A673 (cell line): ENCODE measurements around the gene CCDC97. TPM values are rescaled to one million over a fixed set of nuclear protein-coding genes. Genes with fewer than 3 reads are reported as not detected.

Experiments
- BruUV-seq: library from RNA; stranded (reverse); fragments of 400-500 nt; replicated peaks from 2 replicates; lab custom pipeline; 2021; lab: Mats Ljungman, UMichigan
- CTCF ChIA-PET: fragments of 300-600 bp; sonication (Branson Sonifier 250); formaldehyde crosslinking; loops from one replicate; lab custom pipeline; 2022; ENCODE audit warnings: antibody characterized with exemption; lab: Charles Lee
- POLR2A ChIA-PET: fragments of 300-600 bp; sonication (Branson Sonifier 250); formaldehyde crosslinking; loops from one replicate; lab custom pipeline; 2022; ENCODE audit warnings: antibody characterized with exemption; ENCODE audit not compliant: low non-redundant PET; lab: Charles Lee
- DNase-seq: peaks from one replicate; pipeline ENCODE4 v3.0.0-alpha.2; 2015; ENCODE audit warnings: low spot score
- H3K27ac ChIP-seq: fragments of 200-600 bp; sonication (generic); 2 replicates; pipeline ENCODE4 v1.5.1; 2016; ENCODE audit warnings: mixed run types, low read depth, mild to moderate bottlenecking, mixed read lengths, antibody characterized with exemption, low read length; ENCODE audit not compliant: poor library complexity, severe bottlenecking
- H3K27me3 ChIP-seq: fragments of 200-600 bp; sonication (generic); replicated peaks from 2 replicates; pipeline ENCODE4 v1.6.1; 2017; ENCODE audit warnings: mixed run types, low read depth, mild to moderate bottlenecking, mixed read lengths, antibody characterized with exemption, low read length; ENCODE audit not compliant: insufficient read depth, poor library complexity
- H3K36me3 ChIP-seq: fragments of 200-600 bp; sonication (generic); 2 replicates; pipeline ENCODE4 v1.6.1; 2016; ENCODE audit warnings: mixed run types, mild to moderate bottlenecking, mixed read lengths, antibody characterized with exemption, low read length; ENCODE audit not compliant: insufficient read depth, poor library complexity, severe bottlenecking
- H3K4me1 ChIP-seq: fragments of 200-600 bp; sonication (generic); 2 replicates; pipeline ENCODE4 v1.6.1; 2017; ENCODE audit warnings: mixed run types, mild to moderate bottlenecking, mixed read lengths, antibody characterized with exemption, low read length; ENCODE audit not compliant: insufficient read depth, poor library complexity, severe bottlenecking
- H3K4me3 ChIP-seq: fragments of 200-600 bp; sonication (generic); 2 replicates; pipeline ENCODE4 v1.5.1; 2016; ENCODE audit warnings: low read depth, mixed run types, mild to moderate bottlenecking, mixed read lengths, low read length; ENCODE audit not compliant: poor library complexity, severe bottlenecking
- H3K9me3 ChIP-seq: fragments of 200-600 bp; sonication (generic); 2 replicates; pipeline ENCODE4 v1.6.1; 2016; ENCODE audit warnings: mixed run types, low read depth, mild to moderate bottlenecking, mixed read lengths, antibody characterized with exemption, low read length; ENCODE audit not compliant: poor library complexity, severe bottlenecking
- CTCF ChIP-seq: fragments of 300-800, 200-600 bp; sonication (generic); conservative IDR thresholded peaks from 2 replicates; pipeline ENCODE4 v1.5.1; 2017; ENCODE audit warnings: low read depth, mild to moderate bottlenecking, antibody characterized with exemption, low read length, moderate library complexity, mixed read lengths
- EZH2 ChIP-seq: fragments of 200-600 bp; sonication (generic); IDR thresholded peaks from 2 replicates; pipeline ENCODE4 v1.6.1; 2017; ENCODE audit warnings: borderline replicate concordance, low read depth, mild to moderate bottlenecking, mixed read lengths, antibody characterized with exemption, low read length; ENCODE audit not compliant: poor library complexity, severe bottlenecking
- intact Hi-C: fragments of 100-400 bp; cut with micrococcal nuclease; formaldehyde crosslinking; loops from one replicate; pipeline ENCODE4 v1.10.0; 2022; ENCODE audit not compliant: unreplicated experiment
- total RNA-seq: library from RNA; stranded (reverse); gene quantifications from 2 replicates; pipeline ENCODE4 v1.2.3, GENCODE V29; 2021

CCDC97 gene
- total RNA-seq, 1 experiment from 2014 or later = 40.8 TPM

GRCh38 chr19:41351339-41352245 is 41.6 kb downstream of the CCDC97 start:
- peaks cover 11% of the 10 kb centered on the region for H3K4me1 ChIP-seq
- no TSS peak for BruUV-seq
- H3K27ac ChIP-seq = no peak overlapping the region
- no peaks in the 10 kb centered on the region for H3K27me3 ChIP-seq
- ChIA-PET CTCF (interaction anchor here (0.5 to 0.7 kb wide), 2 partner anchors 212 to 485 kb away, joined by 3 read pairs; no protein-coding TSS in a partner anchor), POLR2A (no interaction called here)
- intact Hi-C loops = no loop called here
- no peak for TF ChIP-seq CTCF
- peak overlapping the region; percentile 98 for H3K4me3 ChIP-seq
- peaks cover 8% of the 10 kb centered on the region for H3K36me3 ChIP-seq
- H3K9me3 ChIP-seq = no peaks in the 10 kb centered on the region
- DNase-seq = no peak

- no peak for TF ChIP-seq CTCF
- no peak for TF ChIP-seq EZH2
- H3K36me3 ChIP-seq = peaks cover 4% of the 10 kb centered on the region
- H3K27me3 ChIP-seq = no peaks in the 10 kb centered on the region
- peak overlapping the region; percentile 98 for H3K4me3 ChIP-seq
- H3K9me3 ChIP-seq = no peaks in the 10 kb centered on the region
- DNase-seq = no peak
- intact Hi-C loops = no loop called here
- ChIA-PET CTCF (interaction anchor here (0.7 to 1.1 kb wide), 2 partner anchors 148 to 484 kb away, joined by 3 read pairs; no protein-coding TSS in a partner anchor), POLR2A (no interaction called here)
- peak overlapping the region; percentile 80 for H3K27ac ChIP-seq
- peaks cover 11% of the 10 kb centered on the region for H3K4me1 ChIP-seq
- BruUV-seq = no TSS peak
Observed at GRCh38 chr19:41352279-41352608, 42.3 kb downstream of the CCDC97 start.

GRCh38 chr19:41352609-41353465 is 42.9 kb downstream of the CCDC97 start:
- H3K27me3 ChIP-seq = no peaks in the 10 kb centered on the region
- peaks cover 4% of the 10 kb centered on the region for H3K36me3 ChIP-seq
- POLR2A ChIA-PET = interaction anchor here (0.6 kb wide), 1 partner anchor 11 kb away, joined by 3 read pairs; the partner anchor contains the start of gene B9D2
- peaks cover 11% of the 10 kb centered on the region for H3K4me1 ChIP-seq
- peak; percentile 62 for DNase-seq
- peak overlapping the region; percentile 98 for H3K4me3 ChIP-seq
- intact Hi-C loops = no loop called here
- BruUV-seq = no TSS peak
- no peak for TF ChIP-seq EZH2
- TF ChIP-seq CTCF = peak; percentile 68
- no peaks in the 10 kb centered on the region for H3K9me3 ChIP-seq
- CTCF ChIA-PET = interaction anchor here (1.0 to 1.1 kb wide), 2 partner anchors 148 to 210 kb away, joined by 3 read pairs; no protein-coding TSS in a partner anchor
- H3K27ac ChIP-seq = peak overlapping the region; percentile 80
